Lung (tissue), 12 donors: Measurements from ENCODE around the gene SPSB3. TPM values are rescaled to one million over a fixed set of nuclear protein-coding genes. Genes with fewer than 3 reads are reported as not detected.

Experiments used
- ATAC-seq: fragments of 200-7000 bp; cut with Tn5 transposase; one replicate; pipeline ENCODE4 v1.9.1; 2020; ENCODE audit warnings: moderate number of reproducible peaks; ENCODE audit not compliant: insufficient read depth, low FRiP score
- DNase-seq, 3 donors: peaks; one replicate each; pipeline ENCODE4 v3.0.0-alpha.2; 2013 to 2017
- H3K27ac ChIP-seq, 2 donors: one replicate each; pipeline ENCODE4 v1.5.1; 2013; ENCODE audit warnings: mild to moderate bottlenecking in 2 of 2, moderate library complexity in 2 of 2, control low read depth in 1 of 2, inconsistent platforms in 1 of 2, low read depth in 1 of 2, low read length in 1 of 2
- H3K27me3 ChIP-seq, 3 donors: one replicate each; pipeline ENCODE4 v1.5.1; 2013; ENCODE audit warnings: low read length in 2 of 3; ENCODE audit not compliant: control insufficient read depth in 3 of 3, insufficient read depth in 3 of 3
- H3K36me3 ChIP-seq, 4 donors: one replicate each; pipeline ENCODE4 v1.5.1; 2013; ENCODE audit warnings: low read length in 4 of 4, mild to moderate bottlenecking in 1 of 4, moderate library complexity in 1 of 4; ENCODE audit not compliant: control insufficient read depth in 4 of 4, insufficient read depth in 4 of 4
- H3K4me1 ChIP-seq, 5 donors: one replicate each; pipeline ENCODE4 v1.5.1; 2013; ENCODE audit warnings: low read length in 5 of 5, mild to moderate bottlenecking in 2 of 5, moderate library complexity in 1 of 5; ENCODE audit not compliant: control insufficient read depth in 5 of 5, insufficient read depth in 5 of 5
- H3K4me3 ChIP-seq: one replicate; pipeline ENCODE4 v1.5.1; 2013; ENCODE audit warnings: mild to moderate bottlenecking, control low read depth, moderate library complexity
- H3K9ac ChIP-seq, 2 donors: one replicate each; pipeline ENCODE4 v1.5.1; 2013; ENCODE audit warnings: low read length in 2 of 2, control low read depth in 1 of 2; ENCODE audit not compliant: insufficient read depth in 1 of 2
- H3K9me3 ChIP-seq, 4 donors: one replicate each; pipeline ENCODE4 v1.5.1; 2013; ENCODE audit warnings: low read length in 3 of 4, mild to moderate bottlenecking in 1 of 4, moderate library complexity in 1 of 4; ENCODE audit not compliant: control insufficient read depth in 4 of 4, insufficient read depth in 3 of 4
- WGBS, 2 donors: extraction: QIAGEN DNeasy Blood & Tissue Kit; methylation state at CpG; one replicate each; pipeline ENCODE4 v1.1.7; 2013; 5-methylcytosine and 5-hydroxymethylcytosine counted together
- polyA plus RNA-seq, 2 donors: library from polyadenylated mRNA; stranded (reverse); fragments of 200-250 nt; gene quantifications; one replicate each; pipeline ENCODE4 v1.2.1, GENCODE V29; 2013
- total RNA-seq, 2 donors: library from RNA; depleted of rRNA in 1 of 2; stranded (reverse); fragments of >200 nt in 1 of 2; gene quantifications; one replicate each; pipeline ENCODE4 v1.2.1, GENCODE V29; 2014 to 2021
- TF ChIP-seq, protein P1 (sequence below): IDR thresholded peaks from 2 replicates; pipeline ENCODE4 v1.5.1; 2012; ENCODE audit warnings: mild to moderate bottlenecking; ENCODE audit errors: control extremely low read depth, extremely low read depth
- donor health status: control.
- donor health status: control.
- donor health status: Bipolar disorder and iron deficiency.
- donor health status: healthy.
- donor health status: DM: yes; HTN: yes; CAD: no.

SPSB3 gene
- total and polyA plus RNA-seq, 4 donors, result 39.8 to 76.1 (median 50.9) TPM

- Histone ChIP-seq H3K9ac (no peak overlapping the region), H3K36me3 (peaks cover 4 to 37% (median 13%) of the 10 kb centered on the region in 4 donors), H3K27ac (no peak overlapping the region), H3K4me3 (no peak overlapping the region), H3K4me1 (peaks cover 0 to 14% (median 6%) of the 10 kb centered on the region in 5 donors), H3K27me3 (no peaks in the 10 kb centered on the region), H3K9me3 (no peaks in the 10 kb centered on the region)
- TF ChIP-seq, protein P1, sequence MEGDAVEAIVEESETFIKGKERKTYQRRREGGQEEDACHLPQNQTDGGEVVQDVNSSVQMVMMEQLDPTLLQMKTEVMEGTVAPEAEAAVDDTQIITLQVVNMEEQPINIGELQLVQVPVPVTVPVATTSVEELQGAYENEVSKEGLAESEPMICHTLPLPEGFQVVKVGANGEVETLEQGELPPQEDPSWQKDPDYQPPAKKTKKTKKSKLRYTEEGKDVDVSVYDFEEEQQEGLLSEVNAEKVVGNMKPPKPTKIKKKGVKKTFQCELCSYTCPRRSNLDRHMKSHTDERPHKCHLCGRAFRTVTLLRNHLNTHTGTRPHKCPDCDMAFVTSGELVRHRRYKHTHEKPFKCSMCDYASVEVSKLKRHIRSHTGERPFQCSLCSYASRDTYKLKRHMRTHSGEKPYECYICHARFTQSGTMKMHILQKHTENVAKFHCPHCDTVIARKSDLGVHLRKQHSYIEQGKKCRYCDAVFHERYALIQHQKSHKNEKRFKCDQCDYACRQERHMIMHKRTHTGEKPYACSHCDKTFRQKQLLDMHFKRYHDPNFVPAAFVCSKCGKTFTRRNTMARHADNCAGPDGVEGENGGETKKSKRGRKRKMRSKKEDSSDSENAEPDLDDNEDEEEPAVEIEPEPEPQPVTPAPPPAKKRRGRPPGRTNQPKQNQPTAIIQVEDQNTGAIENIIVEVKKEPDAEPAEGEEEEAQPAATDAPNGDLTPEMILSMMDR, result no peak
- WGBS, 2 donors, result 78 to 88% methylated on average over 6 of the region's 6 CpGs
- ATAC-seq, result no peak
- DNase-seq, result no peak
Observed at GRCh38 chr16:1780677-1781072, 1.7 kb downstream of the SPSB3 start.

DNA sequence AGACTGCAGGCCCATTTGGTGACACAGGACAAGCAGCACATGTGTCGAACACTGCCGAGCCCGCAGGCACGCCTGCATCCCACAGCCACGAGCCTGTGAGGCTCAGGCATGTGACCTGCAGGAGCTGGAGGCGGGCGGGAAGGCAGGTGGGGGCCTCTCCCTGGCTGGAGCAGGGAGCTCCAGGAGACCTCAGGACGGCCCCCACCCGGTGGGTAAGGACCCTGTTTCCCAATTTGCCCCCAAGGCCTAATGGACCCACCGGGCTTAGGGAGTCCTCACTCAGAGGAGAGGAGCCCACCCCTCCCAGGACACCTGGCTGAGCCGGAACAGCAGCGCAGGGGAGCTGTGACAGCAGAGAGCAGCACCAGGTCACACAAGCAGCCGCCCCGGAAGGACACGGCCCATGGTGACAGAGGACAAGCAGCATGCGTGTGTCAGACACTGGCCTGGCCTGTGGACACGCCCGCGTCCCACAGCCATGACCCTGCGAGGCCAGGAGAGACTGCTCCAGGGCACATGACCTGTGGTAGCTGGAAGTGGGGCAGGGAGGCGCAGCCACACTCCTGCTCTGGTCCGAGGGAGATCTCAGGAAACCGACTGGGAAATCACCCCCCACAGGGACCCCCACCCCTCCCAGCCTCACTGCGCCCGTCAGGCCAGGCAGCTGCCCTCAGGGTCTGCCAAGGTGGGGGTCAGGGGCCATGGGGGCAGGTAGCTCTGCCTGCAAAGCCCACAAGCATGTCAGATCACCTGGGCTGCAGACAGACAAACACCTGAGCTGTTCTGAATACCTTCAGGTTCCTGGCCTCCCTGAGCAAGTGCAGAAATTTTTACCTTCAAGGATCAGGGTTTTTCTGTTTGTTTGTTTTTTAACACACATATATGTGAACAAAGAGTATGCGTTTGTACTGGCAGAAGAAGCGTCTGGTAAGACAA is 2.4 kb downstream of the SPSB3 start:
- Histone ChIP-seq H3K27ac (no peak overlapping the region), H3K27me3 (no peaks in the 10 kb centered on the region), H3K4me1 (peaks cover 0 to 14% (median 6%) of the 10 kb centered on the region in 5 donors), H3K36me3 (peaks cover 4 to 41% (median 13%) of the 10 kb centered on the region in 4 donors), H3K9ac (no peak overlapping the region), H3K9me3 (no peaks in the 10 kb centered on the region), H3K4me3 (no peak overlapping the region)
- TF ChIP-seq, protein P1, result no peak
- 84 to 87% methylated on average over 27 of the region's 27 CpGs for WGBS, 2 donors
- DNase-seq (no peak), ATAC-seq (no peak)

GRCh38 chr16:1779234-1779701 is 3.1 kb downstream of the SPSB3 start:
- ATAC-seq, result no peak
- no peak overlapping the region for H3K27ac ChIP-seq
- WGBS, 2 donors, result 86 to 88% methylated on average over 8 of the region's 8 CpGs
- no peaks in the 10 kb centered on the region for H3K27me3 ChIP-seq
- DNase-seq, result no peak
- TF ChIP-seq, protein P1, result no peak
- H3K4me3 ChIP-seq, result no peak overlapping the region
- H3K9ac ChIP-seq, result no peak overlapping the region
- no peaks in the 10 kb centered on the region for H3K9me3 ChIP-seq
- H3K4me1 ChIP-seq, result peaks cover 0 to 19% (median 6%) of the 10 kb centered on the region in 5 donors
- peaks cover 4 to 41% (median 13%) of the 10 kb centered on the region in 4 donors for H3K36me3 ChIP-seq
